ENCODE measurements around the gene ABCC4.

Gene ABCC4

DNA sequence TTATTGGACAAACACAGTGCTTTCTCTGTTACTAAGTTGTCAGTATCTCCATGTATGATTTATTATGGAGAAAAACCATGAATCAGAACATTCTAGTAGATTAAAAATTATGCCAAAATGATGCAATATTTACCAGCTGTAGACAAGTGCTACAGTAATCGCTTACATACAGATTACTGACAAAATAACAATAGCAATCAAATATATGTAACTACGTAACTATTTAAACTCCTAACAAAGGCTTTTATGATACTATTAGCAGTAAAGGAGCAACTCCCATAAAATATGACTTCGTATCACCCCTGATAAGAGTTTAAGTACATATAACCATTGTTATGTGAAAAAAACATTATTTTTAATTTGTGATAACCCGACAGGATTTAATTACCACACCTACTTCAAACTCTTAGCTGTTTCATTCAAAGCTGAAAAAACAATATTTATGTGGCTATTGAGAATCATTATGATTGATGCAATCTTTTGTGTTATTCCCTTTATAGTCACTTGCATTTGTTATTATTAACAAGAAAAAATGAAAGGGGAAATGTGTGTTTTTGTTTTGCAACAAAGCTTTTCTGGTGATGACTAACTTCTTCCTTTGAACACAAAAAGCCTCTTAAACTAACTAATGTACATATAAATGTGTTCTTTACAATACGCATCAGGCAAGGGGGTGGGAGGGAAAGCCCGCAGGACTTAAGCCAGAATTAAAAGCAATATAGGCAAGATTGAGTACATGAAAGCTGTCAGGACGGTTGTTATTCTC lies 147.4 kb downstream of the ABCC4 start:
- no peak for DNase-seq

DNA sequence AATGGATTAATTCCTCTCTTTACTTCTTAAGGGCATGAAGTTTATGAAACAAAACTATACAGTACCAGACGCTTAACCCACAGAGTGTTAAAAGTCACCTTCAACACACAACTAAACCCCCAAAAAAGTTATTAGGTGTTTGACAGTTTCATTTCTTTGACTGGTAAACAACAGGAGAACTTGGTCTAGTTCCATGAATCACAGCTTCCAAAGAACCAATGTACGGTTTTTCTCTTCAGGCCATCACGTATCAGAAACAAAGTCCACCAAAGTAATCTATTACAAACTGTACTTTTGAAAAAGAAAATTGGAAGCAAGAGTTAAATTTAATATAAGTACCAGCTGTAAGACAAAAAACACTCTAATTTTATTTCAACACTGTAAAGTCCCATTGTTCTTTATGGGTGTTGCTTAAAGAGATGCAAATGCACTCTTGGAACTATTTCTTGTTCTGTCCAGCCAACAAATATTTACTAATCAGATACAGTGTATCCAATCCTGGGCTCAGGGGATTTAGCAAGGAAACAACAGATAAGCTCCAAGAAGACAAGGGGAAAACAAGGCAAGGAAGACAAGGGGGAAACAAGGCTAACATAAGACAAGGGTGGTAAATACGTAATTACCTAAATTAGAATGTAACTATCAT lies 149.2 kb downstream of the ABCC4 start:
- no peak for DNase-seq

DNA sequence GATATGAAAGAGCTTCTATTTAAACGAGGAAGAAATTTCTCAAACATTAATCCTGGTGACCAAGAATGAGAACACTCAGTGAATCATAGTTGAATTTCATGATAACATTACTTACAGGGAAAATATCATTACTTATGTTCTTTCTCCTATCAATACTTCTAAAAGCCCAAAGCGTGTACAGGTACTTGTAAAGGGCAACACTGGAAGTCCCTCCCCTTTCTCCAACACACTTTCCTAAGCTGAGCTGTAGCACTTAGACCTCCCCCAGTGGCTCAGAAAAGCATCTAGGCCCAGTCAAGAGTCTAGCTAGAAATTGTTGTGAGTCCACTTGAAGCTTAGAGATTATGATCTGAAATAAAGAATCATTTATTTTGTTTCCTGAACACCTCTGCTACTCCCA lies 150.7 kb downstream of the ABCC4 start:
- no peak for DNase-seq

DNA sequence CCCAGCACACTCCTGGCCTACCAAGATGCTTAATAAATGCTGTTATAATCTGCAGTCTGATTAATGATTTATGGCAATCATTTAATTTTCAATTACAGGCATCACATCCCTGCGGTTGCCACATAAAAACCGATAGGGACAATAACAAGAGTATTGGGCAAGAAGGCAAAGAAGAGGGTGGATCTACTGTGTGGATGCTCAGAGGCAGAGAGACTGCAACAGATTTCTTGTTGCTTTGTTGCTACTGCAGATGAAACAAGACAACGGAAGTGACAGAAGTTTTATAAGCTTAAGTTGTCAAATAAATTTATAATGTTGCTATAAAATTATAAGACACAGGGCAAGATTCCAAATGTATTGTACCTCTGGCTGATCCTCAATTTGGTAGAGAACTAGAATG lies 154.8 kb downstream of the ABCC4 start:
- no peak for DNase-seq

DNA sequence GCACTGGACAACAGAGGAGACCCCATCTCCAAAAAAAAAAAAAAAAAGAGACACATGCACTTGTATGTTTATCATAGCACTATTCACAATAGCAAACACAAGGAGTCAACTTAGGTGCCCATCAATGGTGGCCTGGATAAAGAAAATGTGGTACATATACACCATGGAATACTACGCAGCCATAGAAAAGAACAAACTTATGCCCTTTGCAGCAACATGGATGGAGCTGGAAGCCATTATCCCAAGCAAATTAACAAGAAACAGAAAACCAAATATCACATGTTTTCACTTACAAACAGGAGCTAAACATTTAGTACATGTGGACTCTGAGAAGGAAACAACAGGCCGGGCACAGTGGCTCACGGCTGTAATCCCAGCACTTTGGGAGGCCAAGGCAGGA lies 155.7 kb downstream of the ABCC4 start:
- DNase-seq, result no peak

DNA sequence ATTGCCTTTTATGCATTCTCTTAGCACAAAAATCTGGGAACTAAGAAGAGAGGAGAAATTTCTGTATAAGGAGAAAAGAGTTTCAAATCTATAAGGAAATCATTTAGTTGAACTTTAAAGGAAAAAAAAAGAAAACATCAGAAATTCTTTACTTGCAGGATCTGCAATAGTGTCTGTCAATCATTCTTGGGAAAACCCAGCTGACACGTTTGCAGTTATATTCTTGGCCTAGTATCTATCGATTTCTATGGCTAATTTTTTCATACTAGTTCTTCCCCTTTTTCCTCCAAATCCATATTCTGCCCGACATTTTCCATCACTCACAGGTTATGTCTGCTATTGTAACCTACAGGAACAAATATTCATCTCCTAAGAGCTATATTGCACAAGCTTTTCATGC lies 160.7 kb downstream of the ABCC4 start:
- DNase-seq, result no peak

DNA sequence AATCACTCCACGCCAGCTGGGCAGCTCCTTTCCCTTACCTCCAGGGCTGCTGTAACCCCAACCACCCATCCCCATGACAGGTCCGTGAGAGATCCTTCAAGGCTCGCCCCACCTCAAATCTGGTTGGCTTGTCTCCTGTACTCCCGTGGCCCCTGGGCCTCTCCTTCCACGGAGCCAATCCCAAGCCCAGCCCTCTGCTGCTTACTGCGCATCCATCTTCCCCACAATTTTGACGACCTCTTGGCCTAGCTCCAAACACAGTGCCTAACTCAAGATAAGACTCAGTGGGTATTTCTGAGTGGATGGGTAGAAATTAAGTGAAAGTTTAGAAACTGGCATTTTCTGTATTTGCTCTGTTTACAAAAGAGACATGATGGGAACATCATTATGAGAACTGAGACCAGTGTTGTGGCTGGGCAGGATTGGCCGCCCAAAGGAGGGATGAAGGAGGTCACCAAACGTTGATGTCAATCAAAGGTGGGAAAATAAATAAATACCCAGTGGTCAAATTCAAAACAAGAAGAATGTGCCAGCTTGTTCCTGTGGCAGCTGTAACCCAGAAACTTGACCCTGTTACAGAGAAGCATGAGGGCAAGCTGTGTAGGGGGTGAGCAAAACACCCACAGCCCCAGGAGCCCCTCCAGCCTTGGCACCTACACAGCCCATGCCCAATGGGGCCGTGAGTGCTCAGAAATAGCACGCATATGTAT lies 162.2 kb downstream of the ABCC4 start:
- no peak for DNase-seq

DNA sequence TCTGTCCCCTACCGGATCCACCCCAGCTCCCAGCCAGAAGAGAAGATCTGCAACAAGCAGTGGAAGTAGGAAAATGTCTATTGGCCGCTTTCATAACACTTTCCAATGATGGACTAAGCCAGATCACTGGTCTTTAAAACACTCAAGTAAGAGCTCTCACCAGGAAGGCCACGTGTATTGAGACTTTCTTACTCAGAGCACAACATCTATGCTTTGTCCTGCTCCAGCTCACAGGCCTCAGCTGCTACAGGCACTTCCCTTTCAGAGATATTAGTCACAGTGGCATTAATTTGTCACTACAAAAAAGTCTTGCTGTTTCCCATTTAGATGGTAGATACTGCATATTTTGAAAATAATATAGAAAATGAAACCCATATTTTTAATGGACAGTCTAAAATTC lies 164.2 kb downstream of the ABCC4 start:
- DNase-seq, result no peak

DNA sequence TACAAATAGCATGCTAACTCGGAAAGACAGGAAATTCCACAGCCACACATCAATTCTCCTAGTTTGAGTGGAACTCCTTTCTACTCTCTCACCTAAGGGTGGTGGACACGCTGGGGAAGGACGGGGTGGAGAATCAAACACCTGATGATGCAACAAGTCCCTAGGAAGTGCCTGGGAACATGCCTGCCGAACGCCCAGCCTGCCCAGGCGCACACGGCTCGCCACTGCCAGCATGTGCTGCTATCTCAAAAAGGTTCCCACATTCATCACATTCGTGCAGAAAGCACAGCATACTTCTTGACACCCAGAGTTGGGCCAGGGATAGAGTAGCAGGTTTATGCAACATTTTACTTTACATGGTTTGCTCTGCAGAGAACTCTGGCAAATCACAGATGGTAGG lies 164.6 kb downstream of the ABCC4 start:
- DNase-seq, result no peak

DNA sequence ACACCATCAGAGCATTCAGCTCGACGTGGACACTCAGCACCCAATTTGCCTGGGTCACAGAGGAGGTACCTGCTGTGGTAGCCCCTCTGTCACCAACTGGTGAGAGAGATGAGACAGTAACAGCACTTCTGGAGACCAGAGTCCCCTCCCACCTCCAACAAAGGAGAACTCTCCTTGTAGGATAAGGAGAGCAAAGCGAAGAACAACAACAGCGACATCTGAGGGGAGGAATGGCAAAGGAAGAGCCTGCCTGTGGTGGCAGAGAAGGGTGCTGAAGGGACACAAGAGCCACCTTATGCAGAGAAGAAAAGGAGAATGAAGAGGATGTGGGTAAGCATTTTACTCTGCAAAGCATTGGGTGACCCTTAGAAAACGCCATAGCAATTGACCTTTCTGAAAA lies 167.8 kb downstream of the ABCC4 start:
- DNase-seq, result no peak

DNA sequence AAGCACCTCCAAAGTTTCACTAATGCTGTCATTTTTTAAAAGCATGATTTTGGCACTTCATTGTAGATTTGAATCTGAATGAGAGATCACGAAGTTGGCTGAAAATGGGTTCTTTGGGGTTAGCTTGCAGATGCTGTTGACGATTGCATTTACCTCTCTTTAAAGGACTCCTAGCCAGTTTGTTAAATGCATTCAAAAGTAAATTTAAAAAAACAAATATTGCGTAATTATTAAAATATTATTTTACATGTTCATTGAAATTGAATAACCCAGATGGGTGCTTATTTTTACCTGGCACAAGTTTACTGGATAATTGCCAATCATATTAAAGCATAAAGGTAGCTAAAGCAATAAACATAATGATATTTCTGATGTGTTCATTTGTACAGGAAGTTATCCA lies 172.2 kb downstream of the ABCC4 start:
- no peak for DNase-seq

DNA sequence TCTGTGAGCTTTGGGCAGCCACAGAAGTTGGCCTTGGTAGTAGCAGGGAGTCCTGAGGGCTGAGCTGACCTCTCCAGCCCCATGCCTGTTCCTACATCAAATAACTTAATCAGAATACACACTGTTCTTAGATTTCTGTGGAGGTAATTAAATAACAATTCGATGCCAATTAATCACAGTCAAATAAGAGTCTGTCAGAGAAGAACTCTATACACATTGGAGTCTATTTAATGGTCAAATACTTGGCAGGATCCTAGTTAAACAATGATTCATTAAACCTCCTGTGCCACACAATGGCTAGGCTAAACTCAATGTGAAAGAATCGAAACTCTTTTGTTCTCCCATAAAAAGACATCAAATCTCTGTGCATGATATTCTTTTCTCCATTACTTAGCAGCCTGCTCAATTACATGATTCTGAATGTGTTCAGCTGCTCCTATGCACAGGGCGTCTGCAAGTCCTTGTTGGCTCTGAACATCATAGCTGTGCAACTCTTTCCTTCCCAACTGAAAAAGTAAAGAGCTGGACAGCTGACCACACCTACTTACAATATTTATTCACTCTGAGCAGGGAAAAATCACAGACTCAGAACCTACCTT lies 173.1 kb downstream of the ABCC4 start:
- DNase-seq, result no peak

DNA sequence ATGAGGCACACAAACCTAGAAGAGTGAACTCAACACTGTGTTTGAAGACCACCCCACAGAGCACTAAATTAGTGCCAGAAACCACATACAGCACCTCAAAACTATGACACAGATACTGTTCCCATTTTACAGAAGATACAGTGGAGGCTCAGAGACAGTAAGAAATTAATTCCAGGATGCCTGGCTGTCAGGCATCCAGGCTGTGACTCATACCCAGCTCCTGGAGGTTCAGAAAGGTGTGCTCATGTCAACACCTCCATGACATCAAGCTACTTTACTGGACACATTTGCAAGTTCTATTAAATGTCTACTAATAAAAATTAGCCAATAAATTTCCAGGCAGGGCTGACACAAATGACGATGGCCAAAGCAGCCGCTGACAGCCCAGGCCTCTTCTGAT lies 176.3 kb downstream of the ABCC4 start:
- no peak for DNase-seq

DNA sequence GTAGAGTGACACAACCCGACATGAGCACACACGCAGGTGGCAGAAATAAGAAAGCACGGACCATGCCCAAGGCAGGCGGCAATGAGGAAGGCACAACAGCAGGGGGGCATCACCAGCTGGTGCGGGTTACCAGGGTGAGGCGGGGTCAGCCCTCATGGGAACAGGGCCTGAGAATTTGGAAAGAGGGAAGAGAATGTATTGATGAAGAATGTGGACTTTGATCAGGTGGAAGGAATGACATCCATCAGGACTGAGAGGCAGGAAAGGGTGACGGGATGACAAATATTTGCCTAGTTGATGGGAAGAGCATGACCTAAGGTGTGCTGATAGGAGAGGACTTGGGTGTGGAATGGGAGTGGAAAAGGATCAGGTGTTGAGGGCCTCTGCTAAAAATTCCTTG lies 177.5 kb downstream of the ABCC4 start:
- no peak for DNase-seq

DNA sequence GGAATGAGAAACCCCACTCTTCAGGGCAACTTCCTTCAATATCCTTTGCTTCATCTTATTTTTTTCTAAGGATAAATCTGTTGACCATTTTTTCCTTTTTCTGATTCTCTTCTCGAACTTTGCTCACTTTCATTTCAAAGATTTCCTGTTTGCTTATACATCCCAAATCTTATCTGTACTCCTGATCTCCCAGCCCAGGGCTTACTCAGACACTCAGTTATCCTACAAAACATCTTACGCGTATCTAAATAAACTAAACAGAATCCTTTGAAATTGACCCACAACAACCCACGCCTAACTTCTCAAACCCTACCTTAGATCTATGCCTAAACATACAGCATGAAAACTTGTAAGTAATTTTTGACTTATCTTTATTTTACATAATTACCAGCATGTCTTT lies 179.2 kb downstream of the ABCC4 start:
- DNase-seq, result no peak

DNA sequence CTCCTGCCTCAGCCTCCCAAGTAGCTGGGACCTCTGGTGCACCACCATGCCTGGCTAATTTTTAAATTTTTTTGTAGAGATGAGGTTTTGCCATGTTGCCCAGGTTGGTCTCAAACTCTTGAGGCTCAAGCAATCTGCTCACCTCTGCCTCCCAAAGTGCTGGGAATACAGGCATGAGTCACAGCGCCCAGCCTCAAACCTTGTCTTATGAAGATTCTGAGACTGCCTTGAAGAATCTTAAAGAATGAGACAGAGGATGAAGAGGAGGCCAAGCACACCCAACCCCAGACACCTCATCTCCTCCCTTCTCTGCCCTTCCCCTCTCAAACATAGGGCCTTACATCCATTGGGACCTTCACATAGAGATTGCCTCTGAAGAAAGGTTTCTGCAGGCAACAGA lies 179.7 kb downstream of the ABCC4 start:
- no peak for DNase-seq

DNA sequence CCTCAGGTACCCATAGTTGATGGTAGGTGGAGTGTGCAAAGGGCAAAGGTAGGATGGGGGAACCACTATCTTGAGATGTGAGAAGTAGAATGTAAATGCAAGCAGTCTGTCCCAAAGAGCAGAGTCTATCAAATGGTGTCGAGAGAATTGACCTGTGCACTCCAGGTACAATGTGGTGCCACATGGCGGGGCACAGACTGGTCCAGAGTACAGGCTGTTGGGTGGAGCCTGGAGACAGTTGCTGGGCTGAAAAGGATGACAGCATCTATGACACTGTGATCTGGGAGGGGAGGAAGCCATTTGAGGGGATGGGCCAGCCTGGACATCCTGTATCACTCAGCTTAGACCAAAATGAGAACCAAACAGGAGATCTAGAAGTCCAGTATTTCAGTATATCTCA lies 180.6 kb downstream of the ABCC4 start:
- no peak for DNase-seq

DNA sequence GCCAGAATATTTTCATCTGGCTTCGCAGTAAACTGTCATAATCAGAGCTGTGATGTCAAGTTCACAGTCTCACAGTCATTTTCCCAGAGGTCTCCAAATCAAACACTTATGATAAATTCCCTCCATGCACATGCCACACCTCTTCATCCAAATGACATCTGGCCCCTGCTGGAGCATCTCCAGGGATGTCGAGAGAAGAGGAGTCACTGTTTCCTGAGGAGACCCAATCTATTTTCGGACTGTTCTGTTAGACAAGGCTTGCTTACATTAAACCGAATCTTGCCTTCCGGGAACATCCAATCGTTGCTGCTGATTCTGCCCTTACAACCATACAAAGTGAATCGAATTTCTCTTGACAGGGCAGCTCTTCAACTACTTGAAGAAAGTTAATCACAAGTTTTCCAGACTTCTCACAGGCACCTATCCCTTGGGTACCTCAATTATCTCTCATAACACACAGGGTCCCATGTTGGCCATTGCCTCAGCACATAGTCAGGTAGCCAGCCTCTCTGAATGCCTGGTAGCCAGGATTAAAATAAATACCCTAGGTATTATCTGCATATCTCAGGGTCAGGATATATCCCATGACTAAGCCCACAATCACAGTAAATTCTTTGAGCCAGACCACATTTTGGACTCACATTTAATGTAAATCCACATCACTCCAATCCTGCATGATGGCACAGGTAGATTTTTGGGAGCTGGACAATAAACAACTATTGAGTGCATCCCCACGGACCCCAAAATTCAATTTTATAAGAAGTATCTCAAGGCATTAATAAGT lies 182.5 kb downstream of the ABCC4 start:
- DNase-seq, result no peak

DNA sequence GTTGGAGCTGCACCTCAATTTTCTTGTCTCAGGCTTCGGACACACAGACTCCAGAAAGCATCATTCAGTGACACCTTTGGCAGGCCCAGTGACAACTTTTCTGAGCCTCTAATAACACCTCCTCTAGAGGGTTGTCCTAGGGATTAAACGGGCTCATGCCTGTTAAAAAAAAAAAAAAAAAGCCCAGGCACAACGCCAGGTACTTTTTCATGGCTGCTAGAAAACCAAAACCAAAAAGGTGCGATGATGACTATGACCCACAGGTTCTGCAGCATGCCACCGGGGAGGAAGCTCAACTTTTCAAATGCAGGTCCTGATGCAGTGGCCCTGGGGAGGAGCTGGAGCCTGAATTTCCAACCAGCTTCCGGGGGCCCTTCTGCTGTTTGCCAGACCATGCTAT lies 184.2 kb downstream of the ABCC4 start:
- no peak for DNase-seq

DNA sequence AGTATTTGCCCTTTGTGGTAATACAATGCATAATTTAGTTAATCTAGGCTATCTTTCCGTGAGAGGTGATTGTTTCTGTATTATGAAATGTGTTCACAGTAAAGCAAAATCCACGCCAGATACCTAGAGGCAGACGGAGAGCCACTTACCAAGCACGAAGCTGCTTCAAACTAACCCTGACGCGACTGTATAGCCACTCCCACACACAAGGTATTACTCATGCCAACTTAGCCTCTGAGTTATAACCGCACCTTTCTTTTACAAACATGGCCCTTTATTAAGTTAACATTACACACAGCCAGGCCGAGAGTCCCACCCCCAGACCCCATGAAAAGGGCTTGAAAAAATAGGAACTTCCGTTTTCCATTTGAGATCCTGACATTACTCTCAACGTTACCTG lies 185.7 kb downstream of the ABCC4 start:
- no peak for DNase-seq

DNA sequence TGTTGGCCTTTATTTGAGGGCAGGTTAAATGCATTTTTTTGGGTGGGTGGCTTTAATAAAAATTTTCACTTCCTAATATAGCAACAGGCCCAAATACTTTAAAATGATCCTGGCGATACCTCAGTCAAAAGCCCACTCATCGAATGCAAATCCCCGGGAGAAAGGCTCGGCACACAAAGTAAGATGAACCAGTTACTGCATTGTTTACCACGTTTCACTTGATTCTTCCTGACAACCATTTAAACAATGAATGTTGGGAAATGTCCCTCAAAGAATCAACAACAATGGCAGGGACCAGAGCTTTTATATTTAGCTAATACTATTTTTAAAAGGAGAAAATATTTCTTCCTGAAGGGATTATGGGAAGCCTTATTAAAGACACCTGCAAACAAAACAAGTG lies 187.7 kb downstream of the ABCC4 start:
- DNase-seq, result no peak

DNA sequence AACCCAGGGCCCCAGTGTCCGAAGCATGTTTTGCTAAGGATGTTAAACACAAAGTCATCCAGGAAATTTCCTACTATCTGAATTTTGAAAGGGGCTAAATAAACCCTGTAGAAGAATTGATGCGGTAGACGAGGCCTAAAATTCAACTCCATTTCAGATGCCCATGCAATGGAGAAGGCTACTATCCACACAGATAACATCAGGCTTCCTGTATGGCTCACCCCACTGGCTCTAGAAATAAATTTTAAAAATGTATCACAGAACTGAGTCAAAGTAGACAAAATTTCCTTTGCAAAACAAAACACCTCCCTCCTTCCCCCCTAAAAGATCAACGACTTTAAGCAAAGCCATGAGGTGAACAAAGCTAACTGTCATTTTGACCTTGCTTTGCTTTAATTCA lies 188.4 kb downstream of the ABCC4 start:
- no peak for DNase-seq

DNA sequence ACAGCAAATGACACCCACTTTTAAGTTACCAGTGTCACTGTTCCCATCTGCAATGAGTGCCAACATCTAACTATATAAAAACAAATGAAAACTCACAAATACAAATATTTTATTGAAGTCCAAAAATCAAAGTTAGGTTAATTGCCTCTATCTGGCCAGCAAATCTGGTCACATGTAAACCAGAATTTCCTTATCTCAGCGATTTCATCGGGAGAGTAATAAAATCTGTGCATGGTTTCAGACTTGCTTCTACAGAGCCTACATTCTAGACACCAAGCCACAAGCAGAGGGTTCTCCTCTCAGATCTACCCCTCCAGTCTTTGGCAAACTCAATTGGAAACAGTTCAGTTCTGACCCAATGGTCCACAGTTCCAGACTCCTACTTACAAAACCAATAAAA lies 189.6 kb downstream of the ABCC4 start:
- DNase-seq, result no peak

Measured in hippocampal formation (tissue), 2 donors.